Left kidney (tissue), 2 donors: ENCODE measurements around the gene ACBD4. TPM values are rescaled to one million over a fixed set of nuclear protein-coding genes. Genes with fewer than 3 reads are reported as not detected.

Experiments used
- DNase-seq: peaks from one replicate; pipeline ENCODE4 v3.0.0-alpha.2; 2013
- polyA plus RNA-seq: library from polyadenylated mRNA; unstranded; fragments of 120-200 nt; gene quantifications from one replicate; pipeline ENCODE4 v1.2.1, GENCODE V29; 2013; ENCODE audit not compliant: insufficient read length

ACBD4 gene
- polyA plus RNA-seq, 1 donor, result 11.8 TPM

DNA sequence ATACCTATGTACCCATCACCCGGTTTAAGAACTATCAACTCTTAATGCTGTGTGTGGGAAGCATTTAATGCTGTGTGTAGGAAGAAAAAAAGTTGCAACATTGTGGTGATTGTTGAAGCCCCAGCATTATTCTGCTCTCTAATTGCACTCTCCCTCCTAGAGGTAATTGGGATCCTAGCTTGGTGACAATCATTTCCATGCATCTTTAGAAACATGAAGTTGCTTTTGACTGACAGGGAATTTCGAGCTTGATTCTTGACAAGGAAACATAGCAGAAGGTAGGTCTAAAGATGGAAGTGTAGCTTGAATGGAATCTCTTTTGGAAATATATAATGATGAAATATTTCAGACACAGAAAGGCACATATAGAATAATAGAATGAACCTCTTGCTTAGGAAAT lies 53.5 kb downstream of the ACBD4 start:
- no peak for DNase-seq

DNA sequence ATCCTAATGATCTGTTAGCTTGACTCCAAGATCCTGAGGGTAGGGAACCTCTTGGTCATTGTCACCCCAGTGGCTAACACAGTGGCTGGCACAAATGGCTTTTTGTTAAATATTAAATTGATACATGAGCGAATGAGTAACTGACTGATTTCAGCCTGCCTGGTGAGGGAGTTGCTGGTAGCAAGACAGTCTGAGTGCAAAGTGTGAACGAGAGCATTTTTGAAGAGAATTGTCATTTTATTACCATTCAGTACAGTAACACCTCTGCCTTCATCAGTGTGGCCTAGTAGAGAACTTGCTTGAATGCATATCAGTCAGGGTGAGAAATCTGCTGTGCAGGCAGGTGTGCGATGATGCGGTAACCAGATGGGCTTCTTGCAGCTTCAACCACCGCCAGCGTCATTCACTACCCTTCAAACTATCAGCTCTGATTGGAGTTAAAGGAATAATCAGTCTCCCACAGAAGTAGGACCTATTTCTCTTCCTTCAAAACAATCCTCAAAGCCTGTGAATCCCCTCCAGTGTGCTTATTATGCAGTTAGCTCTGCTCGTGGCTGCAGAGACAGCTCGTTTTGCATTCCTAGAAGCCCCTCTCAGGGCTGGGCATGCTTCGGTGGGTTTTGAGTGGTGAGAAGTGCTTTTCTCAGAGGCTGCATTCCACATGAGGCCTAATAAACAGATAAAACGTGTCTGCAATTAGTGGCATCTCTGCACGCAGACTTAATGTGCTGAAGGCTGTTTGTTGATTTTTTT lies 55.2 kb downstream of the ACBD4 start:
- DNase-seq, result no peak

Other genes starting within 250 kb of the ACBD4 start
- gene EFTUD2, start 236.2 kb upstream of the ACBD4 start, polyA plus RNA-seq, result 132 TPM
- 0.58 TPM for gene GFAP, start 220.2 kb upstream of the ACBD4 start, polyA plus RNA-seq
- gene KIF18B, start 187.9 kb upstream of the ACBD4 start, polyA plus RNA-seq, result 19.7 TPM
- 0.91 TPM for gene C1QL1, start 167.4 kb upstream of the ACBD4 start, polyA plus RNA-seq
- 55.3 TPM for gene DCAKD, start 84.1 kb upstream of the ACBD4 start, polyA plus RNA-seq
- 71.5 TPM for gene NMT1, start 74.4 kb upstream of the ACBD4 start, polyA plus RNA-seq
- 20.5 TPM for gene PLCD3, start 3.2 kb upstream of the ACBD4 start, polyA plus RNA-seq
- gene HEXIM1, start 12.8 kb downstream of the ACBD4 start, polyA plus RNA-seq, result 43.8 TPM
- gene HEXIM2, start 26.2 kb downstream of the ACBD4 start, polyA plus RNA-seq, result 11.3 TPM
- gene FMNL1, start 86.2 kb downstream of the ACBD4 start, polyA plus RNA-seq, result 5.7 TPM
- gene SPATA32, start 126.4 kb downstream of the ACBD4 start, polyA plus RNA-seq, result 0.38 TPM
- gene MAP3K14, start 181.3 kb downstream of the ACBD4 start, polyA plus RNA-seq, result 5.1 TPM